SK-N-SH treated with all-trans-retinoic acid at 6 μM for 48 hours (cell line): ENCODE data around the gene UROC1.

Experiments
- ATAC-seq: fragments of 200-7000 bp; cut with Tn5 transposase; 3 replicates; pipeline ENCODE4 v1.9.1; 2020; ENCODE audit warnings: mild to moderate bottlenecking, moderate library complexity
- ARNTL ChIP-seq: fragments of 450-650 bp; formaldehyde crosslinking; IDR thresholded peaks from 2 replicates; pipeline ENCODE4 v1.5.0; 2020; ENCODE audit warnings: low read depth, mild to moderate bottlenecking, moderate library complexity, borderline replicate concordance
- BACH2 ChIP-seq: fragments of 250-450 bp; sonication (Bioruptor Pico); IDR thresholded peaks from 2 replicates; pipeline ENCODE4 v1.9.0; 2021; ENCODE audit warnings: mild to moderate bottlenecking, borderline replicate concordance
- CREB5 ChIP-seq: fragments of 250-450 bp; sonication (Bioruptor Pico); IDR thresholded peaks from 2 replicates; pipeline ENCODE4 v1.5.1; 2020; ENCODE audit warnings: low read depth, mild to moderate bottlenecking, moderate library complexity
- CSDC2 ChIP-seq: fragments of 250-450 bp; sonication (Bioruptor Pico); IDR thresholded peaks from 2 replicates; pipeline ENCODE4 v1.5.0; 2020; ENCODE audit warnings: mild to moderate bottlenecking, moderate library complexity
- CSRNP3 ChIP-seq: fragments of 250-450 bp; sonication (Bioruptor Pico); IDR thresholded peaks from 2 replicates; pipeline ENCODE4 v1.5.1; 2021; ENCODE audit warnings: mild to moderate bottlenecking, moderate library complexity
- ESRRG ChIP-seq: fragments of 250-450 bp; sonication (Bioruptor Pico); IDR thresholded peaks from 2 replicates; pipeline ENCODE4 v1.6.1; 2021; ENCODE audit warnings: mild to moderate bottlenecking
- GLIS3 ChIP-seq: fragments of 250-450 bp; sonication (Bioruptor Pico); IDR thresholded peaks from 2 replicates; pipeline ENCODE4 v1.5.0; 2020; ENCODE audit warnings: mild to moderate bottlenecking, moderate library complexity
- ISL1 ChIP-seq: fragments of 250-450 bp; sonication (Bioruptor Pico); IDR thresholded peaks from 2 replicates; pipeline ENCODE4 v2.1.2; 2022; ENCODE audit warnings: mild to moderate bottlenecking, moderate library complexity
- OSR1 ChIP-seq: fragments of 250-450 bp; sonication (Bioruptor Pico); IDR thresholded peaks from 2 replicates; pipeline ENCODE4 v1.8.0; 2022; ENCODE audit warnings: moderate library complexity, mild to moderate bottlenecking, inconsistent platforms
- POU6F1 ChIP-seq: fragments of 250-450 bp; sonication (Bioruptor Pico); IDR thresholded peaks from 2 replicates; pipeline ENCODE4 v1.8.0; 2021; ENCODE audit warnings: low read depth, mild to moderate bottlenecking, moderate library complexity, borderline replicate concordance
- PPARA ChIP-seq: fragments of 250-450 bp; sonication (Bioruptor Pico); IDR thresholded peaks from 2 replicates; pipeline ENCODE4 v1.5.0; 2020; ENCODE audit warnings: mild to moderate bottlenecking, borderline replicate concordance
- RARB ChIP-seq: fragments of 250-450 bp; sonication (Bioruptor Pico); IDR thresholded peaks from 2 replicates; pipeline ENCODE4 v1.8.0; 2021; ENCODE audit warnings: mild to moderate bottlenecking, moderate library complexity
- SNAI2 ChIP-seq: fragments of 250-450 bp; sonication (Bioruptor Pico); IDR thresholded peaks from 2 replicates; pipeline ENCODE4 v1.5.0; 2020; ENCODE audit warnings: mild to moderate bottlenecking, moderate library complexity
- TCF4 ChIP-seq: fragments of 250-450 bp; sonication (Bioruptor Pico); IDR thresholded peaks from 2 replicates; pipeline ENCODE4 v1.8.0; 2021; ENCODE audit warnings: mild to moderate bottlenecking, moderate library complexity, borderline replicate concordance
- TOX ChIP-seq: fragments of 250-450 bp; sonication (Bioruptor Pico); IDR thresholded peaks from 2 replicates; pipeline ENCODE4 v1.8.0; 2021; ENCODE audit warnings: mild to moderate bottlenecking, moderate library complexity, borderline replicate concordance
- TSHZ2 ChIP-seq: fragments of 250-450 bp; sonication (Bioruptor Pico); IDR thresholded peaks from 2 replicates; pipeline ENCODE4 v1.5.0; 2020; ENCODE audit warnings: mild to moderate bottlenecking, moderate library complexity
- ZC3H10 ChIP-seq: fragments of 250-450 bp; sonication (Bioruptor Pico); IDR thresholded peaks from 2 replicates; pipeline ENCODE4 v1.5.1; 2021; ENCODE audit warnings: mild to moderate bottlenecking, moderate library complexity
- ZFP3 ChIP-seq: fragments of 250-450 bp; sonication (Bioruptor Pico); IDR thresholded peaks from 2 replicates; pipeline ENCODE4 v1.5.0; 2020; ENCODE audit warnings: mild to moderate bottlenecking, moderate library complexity
- ZFP30 ChIP-seq: fragments of 450-650 bp; formaldehyde crosslinking; IDR thresholded peaks from 2 replicates; pipeline ENCODE4 v1.5.0; 2022; ENCODE audit warnings: mild to moderate bottlenecking, moderate library complexity
- ZNF70 ChIP-seq: fragments of 450-650 bp; formaldehyde crosslinking; IDR thresholded peaks from 2 replicates; pipeline ENCODE4 v1.5.0; 2020; ENCODE audit warnings: mild to moderate bottlenecking, moderate library complexity
- ZNF8 ChIP-seq: fragments of 450-650 bp; formaldehyde crosslinking; IDR thresholded peaks from 2 replicates; pipeline ENCODE4 v1.5.0; 2020; ENCODE audit warnings: mild to moderate bottlenecking, moderate library complexity

The UROC1 gene

GRCh38 chr3:126498461-126498860 is 19.1 kb downstream of the UROC1 start (continued):
- no peak for TF ChIP-seq OSR1 (CRISPR knock-in tag)

- TF ChIP-seq RARB (CRISPR knock-in tag) = no peak
- TF ChIP-seq ESRRG (CRISPR knock-in tag) = no peak
- no peak for ATAC-seq
Observed at GRCh38 chr3:126497956-126498355, 19.6 kb downstream of the UROC1 start.

- no peak for ATAC-seq
- TF ChIP-seq GLIS3 (no peak), OSR1 (CRISPR knock-in tag) (no peak), ZNF70 (CRISPR knock-in tag) (no peak), ZFP30 (no peak), CSDC2 (no peak), ZFP3 (CRISPR knock-in tag) (no peak), TOX (CRISPR knock-in tag) (no peak), TSHZ2 (CRISPR knock-in tag) (no peak), BACH2 (CRISPR knock-in tag) (no peak), ESRRG (CRISPR knock-in tag) (no peak), PPARA (no peak), ISL1 (CRISPR knock-in tag) (no peak), SNAI2 (CRISPR knock-in tag) (no peak), POU6F1 (CRISPR knock-in tag) (no peak), RARB (CRISPR knock-in tag) (no peak), ARNTL (CRISPR knock-in tag) (no peak), ZC3H10 (CRISPR knock-in tag) (no peak), CSRNP3 (CRISPR knock-in tag) (no peak)
- TF ChIP-seq, all 23 proteins: peak for 0
Observed at GRCh38 chr3:126496894-126497850, 20.4 kb downstream of the UROC1 start.

- no peak for ATAC-seq
- TF ChIP-seq ZNF8 (no peak), POU6F1 (CRISPR knock-in tag) (no peak), ZFP3 (CRISPR knock-in tag) (no peak), RARB (CRISPR knock-in tag) (no peak), ZNF70 (CRISPR knock-in tag) (no peak), TSHZ2 (CRISPR knock-in tag) (no peak), CREB5 (no peak), ISL1 (CRISPR knock-in tag) (no peak), ESRRG (CRISPR knock-in tag) (no peak), TCF4 (CRISPR knock-in tag) (no peak), OSR1 (CRISPR knock-in tag) (no peak), BACH2 (CRISPR knock-in tag) (no peak), ZC3H10 (CRISPR knock-in tag) (no peak), ZFP30 (no peak), CSRNP3 (CRISPR knock-in tag) (no peak), CSDC2 (no peak)
Observed at GRCh38 chr3:126495786-126496185, 21.8 kb downstream of the UROC1 start.
